GM18517 (cell line): ENCODE data around the gene CA10.

Experiments
- ATAC-seq: cut with Tn5 transposase; IDR thresholded peaks from one replicate; pipeline ENCODE4 v1.9.1; 2021; ENCODE audit warnings: mild to moderate bottlenecking, moderate library complexity; ENCODE audit not compliant: unreplicated experiment

The CA10 gene

GRCh38 chr17:52158450-52159042 lies at the start of gene CA10:
TSS of gene CA10 (minus strand) at chr17:52158714.
- no peak for ATAC-seq

GRCh38 chr17:52207796-52208195 lies 49.3 kb upstream of the CA10 start:
- no peak for ATAC-seq

GRCh38 chr17:52202520-52203080 lies 44.1 kb upstream of the CA10 start:
- ATAC-seq = no peak

- ATAC-seq = no peak
Observed at GRCh38 chr17:52201767-52202519, 43.4 kb upstream of the CA10 start.

- ATAC-seq = no peak
Observed at GRCh38 chr17:52191491-52191890, 33.0 kb upstream of the CA10 start.

- ATAC-seq = no peak
Observed at GRCh38 chr17:52181782-52182181, 23.3 kb upstream of the CA10 start.

- ATAC-seq = no peak
Observed at GRCh38 chr17:52178012-52178411, 19.5 kb upstream of the CA10 start.

GRCh38 chr17:52170963-52171572 lies 12.6 kb upstream of the CA10 start:
- no peak for ATAC-seq

GRCh38 chr17:52160136-52160567 lies 1.6 kb upstream of the CA10 start:
- no peak for ATAC-seq

- no peak for ATAC-seq
Observed at GRCh38 chr17:52159246-52160135, 977 bp upstream of the CA10 start.

GRCh38 chr17:52157603-52158449 lies 688 bp downstream of the CA10 start:
- no peak for ATAC-seq

- no peak for ATAC-seq
Observed at GRCh38 chr17:52156576-52157570, 1.6 kb downstream of the CA10 start.

- ATAC-seq = no peak
Observed at GRCh38 chr17:52155301-52155700, 3.2 kb downstream of the CA10 start.

- no peak for ATAC-seq
Observed at GRCh38 chr17:52154466-52154865, 4.0 kb downstream of the CA10 start.

GRCh38 chr17:52150935-52151334 lies 7.6 kb downstream of the CA10 start:
- no peak for ATAC-seq

- no peak for ATAC-seq
Observed at GRCh38 chr17:52149626-52150025, 8.9 kb downstream of the CA10 start.

GRCh38 chr17:52148969-52149351 lies 9.6 kb downstream of the CA10 start:
- ATAC-seq = no peak

GRCh38 chr17:52148288-52148968 lies 10.1 kb downstream of the CA10 start:
- no peak for ATAC-seq
